HUDEP-2 (cell line): ENCODE results near the gene PARP11.

Source experiments
- DNase-seq, 76 experiments: peaks; one replicate each; lab custom pipeline; 2025; ENCODE audit not compliant: unreplicated experiment in 76 of 76; lab: John Stamatoyannopoulos, UW

Gene PARP11

GRCh38 chr12:3827301-3828000, 45.7 kb downstream of the PARP11 start:
- no peak for DNase-seq

- DNase-seq, result no peak
Observed at GRCh38 chr12:3821441-3821840, 51.8 kb downstream of the PARP11 start.

- DNase-seq, result no peak
Observed at GRCh38 chr12:3820122-3820521, 53.1 kb downstream of the PARP11 start.

DNA sequence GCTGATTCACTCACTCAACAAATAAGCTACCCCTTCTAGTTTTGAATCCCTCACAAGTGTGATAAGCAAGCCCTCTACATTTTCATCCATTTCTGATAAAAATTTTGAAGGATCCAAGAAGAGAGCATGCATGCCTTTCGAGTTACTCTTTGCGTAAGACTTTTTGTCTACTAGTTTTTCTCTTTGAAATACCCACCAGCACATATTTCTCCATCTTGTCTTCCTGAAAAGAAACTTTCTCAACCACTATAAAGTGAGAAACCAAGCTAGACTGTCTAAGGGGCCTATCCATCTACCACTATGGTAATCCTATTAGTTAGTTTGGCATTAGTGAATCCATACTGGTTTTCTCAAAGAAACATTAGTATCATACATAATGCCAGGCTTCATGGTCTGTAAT, 56.9 kb downstream of the PARP11 start:
- no peak for DNase-seq

GRCh38 chr12:3815094-3815766, 58.0 kb downstream of the PARP11 start:
- DNase-seq, result no peak

DNA sequence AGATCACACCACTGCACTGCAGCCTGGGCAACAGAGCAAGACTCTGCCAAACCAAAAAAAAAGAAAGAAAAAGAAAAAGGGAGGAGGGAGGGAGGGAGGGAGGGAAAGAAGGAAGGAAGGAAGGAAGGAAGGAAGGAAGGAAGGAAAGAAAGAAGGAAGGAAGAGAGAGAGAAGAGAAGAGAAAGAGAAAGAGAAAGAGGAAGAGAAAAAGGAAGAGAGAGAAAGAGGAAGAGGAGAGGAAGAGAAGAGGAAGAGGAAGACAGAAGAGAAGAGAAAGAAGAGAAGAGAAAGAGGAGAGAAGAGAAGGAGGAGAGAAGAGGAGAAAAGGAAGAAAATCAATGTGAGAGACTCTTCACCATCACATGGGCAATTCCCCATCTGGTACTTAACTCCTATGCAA, 62.7 kb downstream of the PARP11 start:
- no peak for DNase-seq

- DNase-seq, result no peak
Observed at GRCh38 chr12:3810016-3810370, 63.2 kb downstream of the PARP11 start.

GRCh38 chr12:3809357-3810015, 63.7 kb downstream of the PARP11 start:
- DNase-seq, result no peak

GRCh38 chr12:3805077-3805476, 68.1 kb downstream of the PARP11 start:
- no peak for DNase-seq

- DNase-seq, result peak in 65 of 76 experiments; percentile 3 to 67 (median 31)
Observed at GRCh38 chr12:3803865-3804472, 69.2 kb downstream of the PARP11 start.

- no peak for DNase-seq
Observed at GRCh38 chr12:3802721-3803120, 70.5 kb downstream of the PARP11 start.

DNA sequence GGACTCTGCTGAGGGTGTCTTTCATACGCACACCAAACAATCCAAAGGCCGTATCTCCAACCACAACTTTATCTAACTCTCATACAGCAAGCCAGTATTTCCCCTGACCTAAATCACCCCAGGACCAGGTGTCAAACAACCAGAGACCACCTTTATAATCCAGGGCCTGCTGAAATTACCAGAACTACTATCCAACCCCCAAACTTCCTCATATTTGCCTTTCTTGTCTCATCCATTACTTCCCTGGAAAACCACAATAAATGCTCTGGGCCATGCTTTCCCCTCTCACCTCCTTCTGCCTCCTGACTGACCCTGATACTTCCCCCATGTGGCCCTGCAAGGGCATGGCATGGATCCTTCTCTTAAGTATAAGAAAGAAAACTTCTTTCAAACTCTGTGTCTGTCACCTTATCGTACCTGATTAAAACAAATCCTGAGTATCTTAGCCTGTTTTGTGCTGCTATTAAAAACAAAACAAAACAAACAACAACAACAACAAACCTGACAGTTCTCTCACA, 75.6 kb downstream of the PARP11 start:
- no peak for DNase-seq

DNA sequence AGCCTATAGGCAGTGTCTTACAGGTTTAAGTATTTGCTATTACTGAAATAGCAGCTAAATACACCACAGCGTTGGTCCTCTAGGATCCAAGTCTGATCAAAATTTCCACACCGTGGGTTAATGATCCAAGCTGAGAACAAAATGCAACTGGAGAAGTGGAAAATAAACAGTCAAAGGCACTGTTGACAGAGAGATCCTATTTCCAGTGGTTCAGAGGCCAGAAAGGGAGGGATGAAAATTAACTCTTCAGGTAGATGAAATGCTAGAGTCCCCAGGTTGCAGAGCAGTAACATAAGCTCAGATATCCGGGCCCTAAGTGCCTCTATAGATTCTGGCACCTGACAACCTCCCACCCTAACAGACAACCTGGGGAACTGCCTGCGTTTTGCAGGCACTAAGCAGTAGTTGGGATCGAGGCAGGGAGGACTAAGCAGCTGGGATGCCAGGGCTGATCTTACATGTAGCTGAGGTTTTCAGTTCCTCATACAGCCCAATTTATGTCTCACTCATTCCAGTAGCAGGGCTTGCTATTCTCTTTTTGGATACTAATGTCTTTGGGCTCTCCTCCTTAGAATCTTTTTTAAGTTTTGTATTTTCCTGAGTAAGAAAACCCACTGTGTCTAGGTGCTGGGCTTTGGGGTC, 77.6 kb downstream of the PARP11 start:
- no peak for DNase-seq

- DNase-seq, result no peak
Observed at GRCh38 chr12:3795066-3795465, 78.1 kb downstream of the PARP11 start.

DNA sequence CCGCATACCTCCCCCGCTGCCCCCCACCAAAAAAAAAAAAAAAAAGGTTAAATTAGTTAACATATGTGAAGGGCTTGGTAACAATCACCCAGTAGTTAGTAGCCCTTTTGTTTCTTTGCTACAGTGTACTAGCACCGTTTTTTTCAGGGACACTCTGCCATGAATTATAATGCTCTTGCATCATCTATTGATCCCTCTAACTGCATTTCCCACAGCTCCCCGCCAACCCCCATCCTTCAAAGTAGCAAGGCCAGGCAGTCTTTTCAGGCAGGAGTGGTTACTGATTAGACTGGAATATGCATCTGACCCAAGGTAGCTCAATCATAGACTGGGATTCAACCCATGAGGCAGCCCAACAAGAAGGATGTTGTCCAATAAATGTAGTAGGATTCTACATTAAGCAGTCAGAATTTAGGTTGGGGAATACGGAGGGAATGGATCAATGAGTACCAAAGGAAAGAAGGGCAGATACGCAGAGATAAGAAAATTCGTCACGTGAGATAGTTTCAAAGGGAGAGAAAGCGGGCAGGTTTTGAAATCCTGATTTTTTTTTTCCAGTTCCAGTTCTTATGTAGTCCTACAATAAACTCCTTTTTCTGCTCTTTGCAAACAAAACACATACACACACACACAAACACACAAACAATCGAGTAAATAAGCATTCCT, 80.4 kb downstream of the PARP11 start:
- no peak for DNase-seq

DNA sequence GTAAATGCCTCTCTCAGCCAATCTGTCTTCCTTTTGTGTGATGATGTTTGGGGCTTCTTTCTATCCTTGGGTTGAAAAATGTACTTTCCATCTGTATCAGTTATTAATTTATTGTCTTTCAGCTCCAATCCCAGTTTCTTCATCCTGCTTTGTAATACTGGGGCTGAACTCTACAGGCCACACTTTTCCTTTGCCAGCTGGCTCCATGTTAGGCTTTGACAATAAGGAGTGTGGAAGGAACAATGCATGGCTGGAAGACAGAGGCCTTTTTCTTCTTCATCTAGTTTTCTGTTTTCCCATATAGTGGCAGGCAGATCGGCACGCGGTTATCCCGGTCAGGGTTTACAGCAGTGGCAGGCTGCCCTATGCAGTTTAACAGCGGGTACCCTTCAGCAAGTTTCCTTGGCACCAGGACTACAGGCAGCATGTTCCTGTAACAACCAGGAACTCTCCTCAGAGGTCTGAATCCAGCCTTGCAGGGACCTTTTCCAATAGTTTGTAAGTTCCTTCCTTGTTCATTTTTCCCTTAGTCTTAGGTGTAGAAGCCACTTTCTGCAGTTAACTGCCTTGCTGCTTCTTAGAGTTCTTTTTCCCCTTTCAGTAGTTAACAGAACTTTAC, 81.8 kb downstream of the PARP11 start:
- DNase-seq, result no peak

- no peak for DNase-seq
Observed at GRCh38 chr12:3790642-3791041, 82.6 kb downstream of the PARP11 start.

DNA sequence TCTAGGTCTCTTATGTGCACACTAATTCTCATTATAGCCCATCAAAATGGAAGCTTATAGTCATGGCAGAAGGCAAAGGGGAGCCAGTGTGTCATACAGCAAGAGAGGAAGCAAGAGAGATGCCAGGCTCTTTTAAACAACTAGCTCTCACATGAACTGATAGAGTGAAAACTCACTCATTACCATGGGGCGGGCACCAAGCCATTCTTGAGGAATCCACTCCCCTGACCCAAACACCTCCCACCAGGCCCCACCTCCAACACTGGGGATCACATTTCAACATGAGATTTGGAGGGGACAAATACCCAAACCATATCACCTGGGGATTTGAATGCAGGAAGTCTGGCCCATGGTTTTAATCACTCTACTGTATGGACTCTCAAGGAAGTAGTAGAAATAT, 83.4 kb downstream of the PARP11 start:
- no peak for DNase-seq

DNA sequence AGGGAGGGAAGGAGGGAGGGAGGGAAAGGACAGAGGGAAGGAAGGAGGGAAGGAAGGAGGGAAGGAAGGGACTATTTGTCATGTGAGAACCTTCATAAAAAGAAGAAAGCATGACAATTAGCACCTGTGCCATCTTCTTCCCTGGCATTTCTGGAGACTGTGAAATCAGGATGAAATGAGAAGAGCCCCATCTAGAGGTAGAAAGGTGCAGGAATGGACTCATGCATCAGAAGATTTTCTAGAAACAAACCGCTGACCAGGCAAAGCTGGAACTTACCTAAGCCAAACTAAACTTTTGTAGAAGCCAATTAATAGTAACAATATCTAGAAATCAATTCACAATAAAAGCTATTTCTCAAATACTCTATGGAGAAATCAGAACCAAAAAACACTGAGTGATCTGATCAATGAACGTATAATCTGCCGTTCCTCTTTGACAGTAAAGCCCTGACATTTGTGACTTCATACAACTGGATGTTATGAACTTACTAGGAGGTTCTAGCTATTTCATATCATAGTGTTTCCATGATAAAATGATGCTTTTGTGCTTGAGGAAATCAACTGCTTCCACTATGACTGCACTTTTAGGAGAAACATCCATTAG, 95.9 kb downstream of the PARP11 start:
- peak in 11 of 76 experiments; percentile 2 to 37 (median 11) for DNase-seq
